Measurements from ENCODE around the gene FLACC1.

FLACC1 gene

DNA sequence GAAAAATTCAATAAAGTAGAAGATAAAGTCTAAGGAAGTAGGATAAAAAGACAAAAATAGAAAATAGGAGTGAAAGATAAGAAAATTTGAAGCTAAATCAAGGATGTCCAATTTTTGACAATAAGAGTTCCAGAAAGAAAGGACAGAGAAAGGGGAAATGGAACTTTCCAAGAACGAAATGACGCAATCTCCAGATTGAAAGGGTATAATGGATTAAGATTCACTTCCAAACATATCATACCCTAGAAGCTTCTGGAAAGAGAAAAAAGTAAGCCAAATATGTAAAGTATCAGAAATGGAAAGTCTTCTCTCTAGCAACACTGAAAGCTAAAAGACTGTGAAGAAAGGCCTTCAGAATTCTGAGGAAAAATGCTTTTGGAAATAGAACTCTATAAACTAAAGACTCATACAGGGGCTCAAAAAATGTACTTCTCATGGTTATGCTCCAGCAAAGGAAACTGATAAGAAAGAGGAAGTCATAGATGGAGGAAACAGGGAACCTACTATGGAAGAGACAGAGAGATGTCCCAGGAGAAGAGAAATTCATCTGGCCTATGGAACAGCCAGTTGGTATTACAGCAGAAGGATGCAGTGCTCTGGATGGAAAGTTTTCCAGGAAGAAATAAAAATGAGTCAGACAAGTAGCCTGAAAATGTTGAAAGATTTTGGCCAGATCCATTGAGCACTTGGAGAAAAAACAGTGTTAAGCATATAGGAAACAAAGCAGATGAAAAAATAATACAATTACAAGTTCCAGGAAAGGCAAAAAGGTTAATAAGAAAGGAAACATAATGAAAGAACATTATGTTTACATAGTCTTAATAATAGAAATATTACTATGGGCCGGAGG is 76.7 kb downstream of the FLACC1 start:
- TF ChIP-seq CTCF (IDR thresholded peaks at IDR 0.05), result no peak
- H3K9me3 Mint-ChIP-seq, result peaks cover 11% of the 10 kb centered on the region
- H3K4me1 Mint-ChIP-seq, result no peaks in the 10 kb centered on the region
- no peak overlapping the region for H3K27ac Mint-ChIP-seq
- no peak for DNase-seq
- H3K27me3 Mint-ChIP-seq (ENCODE audit: low read depth, poor library complexity), result no peaks in the 10 kb centered on the region
- peaks cover 4% of the 10 kb centered on the region for H3K36me3 Mint-ChIP-seq (ENCODE audit: low read depth)
- H3K4me3 Mint-ChIP-seq, result no peak overlapping the region

- no peak overlapping the region for H3K4me3 Mint-ChIP-seq
- DNase-seq, result no peak
- H3K27me3 Mint-ChIP-seq (ENCODE audit: low read depth, poor library complexity), result no peaks in the 10 kb centered on the region
- H3K36me3 Mint-ChIP-seq (ENCODE audit: low read depth), result peaks cover 4% of the 10 kb centered on the region
- H3K27ac Mint-ChIP-seq, result peak overlapping the region; percentile 61
- no peaks in the 10 kb centered on the region for H3K4me1 Mint-ChIP-seq
- peaks cover 3% of the 10 kb centered on the region for H3K9me3 Mint-ChIP-seq
- TF ChIP-seq CTCF (IDR thresholded peaks at IDR 0.05), result no peak
Observed at GRCh38 chr2:201279079-201279478, 78.1 kb downstream of the FLACC1 start.

DNA sequence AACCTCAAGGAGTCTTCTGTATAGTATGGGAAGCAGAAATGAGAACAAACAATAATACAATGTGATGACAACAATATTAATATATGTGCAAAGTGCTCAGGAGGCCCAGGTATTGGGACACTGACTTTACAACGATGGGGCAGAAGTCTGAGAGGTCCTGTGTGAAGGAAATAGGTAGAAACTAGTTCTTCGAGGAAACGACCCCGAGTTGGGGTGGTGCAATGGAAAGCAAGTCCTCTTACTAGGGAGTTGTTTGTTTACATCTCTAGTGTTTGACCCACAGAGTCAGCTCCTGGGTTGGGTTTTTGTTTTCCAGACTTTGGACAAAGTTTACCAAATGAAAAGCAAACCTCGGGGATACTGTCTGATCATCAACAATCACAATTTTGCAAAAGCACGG is 80.6 kb downstream of the FLACC1 start:
- no peaks in the 10 kb centered on the region for H3K4me1 Mint-ChIP-seq
- no peak for TF ChIP-seq CTCF (IDR thresholded peaks at IDR 0.05)
- no peaks in the 10 kb centered on the region for H3K27me3 Mint-ChIP-seq (ENCODE audit: low read depth, poor library complexity)
- H3K9me3 Mint-ChIP-seq, result peaks cover 3% of the 10 kb centered on the region
- H3K4me3 Mint-ChIP-seq, result no peak overlapping the region
- peaks cover 4% of the 10 kb centered on the region for H3K36me3 Mint-ChIP-seq (ENCODE audit: low read depth)
- DNase-seq, result no peak
- no peak overlapping the region for H3K27ac Mint-ChIP-seq

DNA sequence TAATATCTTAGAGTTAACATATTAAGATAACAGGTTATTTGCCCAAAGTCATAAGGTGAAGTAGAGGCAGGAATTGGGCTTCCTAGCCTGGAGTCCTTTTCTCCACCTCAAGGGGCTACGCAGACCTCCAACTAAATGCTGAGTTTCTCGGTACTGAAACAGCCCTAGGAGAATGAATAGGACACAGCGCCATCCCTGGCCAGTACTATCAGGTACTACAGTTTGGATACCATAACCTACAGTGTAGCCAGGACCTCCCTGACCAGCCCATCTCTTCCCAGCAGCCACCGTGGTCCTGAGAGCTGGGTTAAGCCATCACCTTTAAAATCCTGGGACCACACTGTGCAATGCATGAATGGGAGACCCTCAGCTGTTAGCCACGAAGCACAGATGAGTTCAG is 81.2 kb downstream of the FLACC1 start:
- Mint-ChIP-seq H3K27me3 (ENCODE audit: low read depth, poor library complexity) (no peaks in the 10 kb centered on the region), H3K27ac (no peak overlapping the region)

DNA sequence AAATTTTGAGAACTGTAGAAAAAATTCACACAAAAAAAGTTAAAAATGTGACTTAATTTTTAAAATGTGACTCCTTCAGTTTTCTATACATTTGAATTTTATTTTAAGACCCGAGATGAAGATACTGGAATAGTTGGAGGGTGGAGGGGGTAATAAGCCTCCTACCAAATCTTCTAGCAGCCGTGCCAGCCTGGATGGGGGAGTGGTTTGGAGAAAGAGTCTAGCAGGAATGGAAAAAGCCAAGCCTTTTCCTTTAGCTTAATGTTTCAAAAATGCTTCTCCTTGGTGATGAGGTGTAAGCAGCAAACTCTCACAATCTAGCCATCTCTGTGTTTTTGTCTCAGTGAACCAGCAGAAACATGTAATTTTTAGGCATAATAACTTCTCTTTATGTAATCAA is 82.1 kb downstream of the FLACC1 start:
- no peak for TF ChIP-seq CTCF (IDR thresholded peaks at IDR 0.05)
- Mint-ChIP-seq H3K4me1 (no peaks in the 10 kb centered on the region), H3K36me3 (ENCODE audit: low read depth) (no peaks in the 10 kb centered on the region), H3K27ac (no peak overlapping the region), H3K27me3 (ENCODE audit: low read depth, poor library complexity) (peaks cover 3% of the 10 kb centered on the region), H3K9me3 (no peaks in the 10 kb centered on the region), H3K4me3 (no peak overlapping the region)
- DNase-seq, result no peak

More for the DNA sequence above, 81.2 kb downstream of the FLACC1 start:
- Mint-ChIP-seq H3K9me3 (no peaks in the 10 kb centered on the region), H3K36me3 (ENCODE audit: low read depth) (peaks cover 4% of the 10 kb centered on the region), H3K4me3 (no peak overlapping the region), H3K4me1 (no peaks in the 10 kb centered on the region)
- no peak for TF ChIP-seq CTCF (IDR thresholded peaks at IDR 0.05)
- no peak for DNase-seq
